ENCODE data around the gene SGCA. TPM values are rescaled to one million over a fixed set of nuclear protein-coding genes. Genes with fewer than 3 reads are reported as not detected.

SGCA gene
- total RNA-seq, 2 donors from 2014 or later, result 0.31 to 4.7 TPM

Other genes starting within 250 kb of the SGCA start
- under 1 TPM in 1 of 2 donors, not detected in 1; 0.20 TPM for gene DLX4, start 196.8 kb upstream of the SGCA start, total RNA-seq
- not detected for gene DLX3, start 170.8 kb upstream of the SGCA start, total RNA-seq
- 100 to 1,000 TPM; 130 to 170 TPM for gene ITGA3, start 109.9 kb upstream of the SGCA start, total RNA-seq
- gene PDK2, start 70.7 kb upstream of the SGCA start, total RNA-seq, result 10 to 100 TPM; 59.5 to 71.4 TPM
- gene SAMD14, start 35.8 kb upstream of the SGCA start, total RNA-seq, result under 1 TPM; 0.70 to 0.92 TPM
- gene PPP1R9B, start 15.3 kb upstream of the SGCA start, total RNA-seq, result 10 to 100 TPM; 30.6 to 34.3 TPM
- 10 to 100 TPM; 33.5 to 91.9 TPM for gene COL1A1, start 35.6 kb downstream of the SGCA start, total RNA-seq
- 1 to 10 TPM; 3.4 to 9.4 TPM for gene TMEM92, start 108.5 kb downstream of the SGCA start, total RNA-seq
- 10 to 100 TPM; 18.1 to 20.2 TPM for gene XYLT2, start 180.1 kb downstream of the SGCA start, total RNA-seq
- 10 to 100 TPM; 73.4 to 85.4 TPM for gene MRPL27, start 207.2 kb downstream of the SGCA start, total RNA-seq
- 1 to 10 TPM in 1 of 2 donors, under 1 TPM in 1; 0.61 to 1.9 TPM for gene EME1, start 207.2 kb downstream of the SGCA start, total RNA-seq
- 100 to 1,000 TPM; 113 to 155 TPM for gene LRRC59, start 231.5 kb downstream of the SGCA start, total RNA-seq

Measured in left colon (tissue), 2 donors.